GM12872 (cell line): ENCODE data around the gene TPRN.

Experiments
- CTCF ChIP-seq: IDR thresholded peaks from 3 replicates; pipeline ENCODE4 v1.5.1; 2011; ENCODE audit warnings: low read depth, mild to moderate bottlenecking, low read length, moderate library complexity; ENCODE audit not compliant: insufficient read depth

The TPRN gene

GRCh38 chr9:137146527-137146918 is 54.0 kb downstream of the TPRN start:
- no peak for TF ChIP-seq CTCF

- TF ChIP-seq CTCF: no peak
Measured at GRCh38 chr9:137145731-137146526, 54.6 kb downstream of the TPRN start.

GRCh38 chr9:137143459-137143858 is 57.1 kb downstream of the TPRN start:
- no peak for TF ChIP-seq CTCF

- TF ChIP-seq CTCF: no peak
Measured at GRCh38 chr9:137141976-137142936, 58.3 kb downstream of the TPRN start.
